Measurements from ENCODE around the gene MMP28. TPM values are rescaled to one million over a fixed set of nuclear protein-coding genes. Genes with fewer than 3 reads are reported as not detected.

MMP28 gene
- total RNA-seq, 1 experiment from 2014 or later: not detected

DNA sequence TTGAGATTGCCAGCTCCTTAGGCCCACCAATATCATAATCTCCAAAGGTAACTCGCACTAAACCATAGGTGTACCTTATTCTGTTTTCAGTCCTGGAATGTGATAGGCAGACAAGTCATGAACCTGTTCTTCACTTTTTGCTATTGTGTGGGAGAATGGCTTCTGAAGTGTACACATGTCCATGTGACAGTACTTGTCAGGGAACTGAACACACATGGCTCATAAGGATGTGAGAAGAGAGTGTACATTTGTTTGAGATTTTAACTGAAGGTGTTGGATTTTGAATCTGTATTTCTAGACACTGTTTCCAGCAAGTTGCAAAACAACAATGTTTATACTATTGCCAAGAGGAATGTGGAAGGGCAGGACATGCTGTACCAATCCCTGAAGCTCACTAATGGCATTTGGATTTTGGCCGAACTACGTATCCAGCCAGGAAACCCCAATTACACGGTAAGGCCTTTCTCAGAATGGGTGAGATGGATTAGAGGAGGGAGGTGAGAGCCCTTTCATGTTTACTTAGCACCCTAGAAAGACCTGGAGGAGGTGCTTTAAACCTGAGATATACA is 78.5 kb downstream of the MMP28 start:
- in situ Hi-C loops (cut with HindIII; ENCODE audit: low pct_unique_long_range_greater_than_20kb, low sequenced_read_pairs): no loop called here
- DNase-seq (ENCODE audit: low read depth, low spot score): no peak

DNA sequence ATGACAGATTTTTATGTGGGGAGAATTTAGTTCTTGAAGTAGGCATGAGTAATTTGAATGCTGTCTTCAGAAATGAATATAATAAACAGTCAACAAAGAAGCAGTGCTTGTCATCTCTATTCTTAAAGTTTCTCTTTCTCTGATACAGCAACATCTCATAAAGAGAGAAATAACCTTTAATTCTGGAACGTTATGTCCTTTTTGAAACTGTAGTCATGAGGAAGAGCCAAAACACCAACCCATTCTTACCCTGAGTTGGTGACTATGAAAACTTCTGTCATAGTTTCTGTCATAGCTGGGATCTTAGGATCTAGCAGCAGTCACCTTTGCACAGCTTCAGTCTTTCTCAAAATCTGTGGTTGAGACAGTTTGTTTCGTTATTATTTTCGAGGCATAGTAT is 79.3 kb downstream of the MMP28 start:
- in situ Hi-C loops (cut with HindIII; ENCODE audit: low pct_unique_long_range_greater_than_20kb, low sequenced_read_pairs): no loop called here
- no peak for DNase-seq (ENCODE audit: low read depth, low spot score)

Other genes with a start within 250 kb of the MMP28 start
- not detected in 2 replicates for gene SLFN14, start 234.8 kb downstream of the MMP28 start, total RNA-seq (2014; rRNA removed; shearing (Covaris generic))
- gene PEX12, start 217.1 kb downstream of the MMP28 start, total RNA-seq (2014; rRNA removed; shearing (Covaris generic)): 8.6 and 9.1 TPM in 2 replicates
- 61.4 and 62.8 TPM in 2 replicates for gene AP2B1, start 208.3 kb downstream of the MMP28 start, total RNA-seq (2014; rRNA removed; shearing (Covaris generic))
- 3.0 and 4.3 TPM in 2 replicates for gene RASL10B, start 64.0 kb downstream of the MMP28 start, total RNA-seq (2014; rRNA removed; shearing (Covaris generic))
- gene GAS2L2, start 42.4 kb downstream of the MMP28 start, total RNA-seq (2014; rRNA removed; shearing (Covaris generic)): not detected in 2 replicates
- gene C17orf50, start 34.8 kb downstream of the MMP28 start, total RNA-seq (2014; rRNA removed; shearing (Covaris generic)): not detected in 2 replicates
- 17.4 and 18.7 TPM in 2 replicates for gene TAF15, start 13.8 kb upstream of the MMP28 start, total RNA-seq (2014; rRNA removed; shearing (Covaris generic))
- not detected in 2 replicates for gene HEATR9, start 73.2 kb upstream of the MMP28 start, total RNA-seq (2014; rRNA removed; shearing (Covaris generic))
- gene CCL5, start 84.7 kb upstream of the MMP28 start, total RNA-seq (2014; rRNA removed; shearing (Covaris generic)): 0.29 TPM in 1 of 2 replicates, not detected in the other
- 0.40 and 0.45 TPM in 2 replicates for gene RDM1, start 135.1 kb upstream of the MMP28 start, total RNA-seq (2014; rRNA removed; shearing (Covaris generic))
- not detected in 2 replicates for gene LYZL6, start 148.1 kb upstream of the MMP28 start, total RNA-seq (2014; rRNA removed; shearing (Covaris generic))
- gene CCL16, start 185.9 kb upstream of the MMP28 start, total RNA-seq (2014; rRNA removed; shearing (Covaris generic)): not detected in 2 replicates
- gene CCL14, start 191.1 kb upstream of the MMP28 start, total RNA-seq (2014; rRNA removed; shearing (Covaris generic)): not detected in 2 replicates
- gene CCL15, start 205.9 kb upstream of the MMP28 start, total RNA-seq (2014; rRNA removed; shearing (Covaris generic)): not detected in 2 replicates
- not detected in 2 replicates for gene CCL23, start 222.3 kb upstream of the MMP28 start, total RNA-seq (2014; rRNA removed; shearing (Covaris generic))

All from SK-MEL-5 (cell line).